WTC11 (cell line): ENCODE data around the gene TUBGCP2. TPM values are rescaled to one million over a fixed set of nuclear protein-coding genes. Genes with fewer than 3 reads are reported as not detected.

Experiments used
- ATAC-seq: fragments of 200-7000 bp; cut with Tn5 transposase; 2 replicates; pipeline ENCODE4 v1.10.0; 2021; ENCODE audit warnings: mild to moderate bottlenecking, moderate library complexity
- CTCF ChIA-PET: fragments of 300-600 bp; sonication (Branson Sonifier 250); formaldehyde crosslinking; loops from one replicate; lab custom pipeline; 2021; ENCODE audit warnings: antibody characterized with exemption; lab: Charles Lee
- POLR2A ChIA-PET: fragments of 350-600 bp; sonication (Branson Sonifier 250); formaldehyde crosslinking; loops from one replicate; lab custom pipeline; 2021; ENCODE audit warnings: antibody characterized with exemption; lab: Charles Lee
- DNase-seq: peaks from one replicate; pipeline ENCODE4 v3.0.0; 2021; ENCODE audit warnings: low spot score
- H3K27ac Mint-ChIP-seq: 2 replicates; pipeline ENCODE4 v1.8.0; 2021; ENCODE audit warnings: mixed read lengths
- H3K27me3 Mint-ChIP-seq: 2 replicates; pipeline ENCODE4 v1.8.0; 2021; ENCODE audit warnings: low read depth, mild to moderate bottlenecking, moderate library complexity, mixed read lengths
- H3K36me3 Mint-ChIP-seq: 2 replicates; pipeline ENCODE4 v1.8.0; 2021; ENCODE audit warnings: mixed read lengths
- H3K4me1 Mint-ChIP-seq: 2 replicates; pipeline ENCODE4 v1.8.0; 2022; ENCODE audit warnings: mixed read lengths
- H3K4me3 Mint-ChIP-seq: 2 replicates; pipeline ENCODE4 v1.8.0; 2021; ENCODE audit warnings: mild to moderate bottlenecking, moderate library complexity, mixed read lengths
- H3K9me3 Mint-ChIP-seq: 2 replicates; pipeline ENCODE4 v1.8.0; 2021; ENCODE audit warnings: mixed read lengths
- AFF4 ChIP-seq: sonication (generic); formaldehyde crosslinking; IDR thresholded peaks from 2 replicates; pipeline ENCODE4 v1.8.1; 2023; ENCODE audit warnings: mild to moderate bottlenecking, missing genetic modification reagents, borderline replicate concordance
- CBFB ChIP-seq: sonication (generic); formaldehyde crosslinking; IDR thresholded peaks from 2 replicates; pipeline ENCODE4 v1.8.1; 2022; ENCODE audit warnings: mild to moderate bottlenecking, low read depth, missing genetic modification reagents
- ESRRA ChIP-seq: sonication (generic); formaldehyde crosslinking; IDR thresholded peaks from 2 replicates; pipeline ENCODE4 v1.8.1; 2022; ENCODE audit warnings: mild to moderate bottlenecking, missing genetic modification reagents, borderline replicate concordance
- FOXP4 ChIP-seq: sonication (generic); formaldehyde crosslinking; IDR thresholded peaks from 2 replicates; pipeline ENCODE4 v1.8.0; 2022; ENCODE audit warnings: mild to moderate bottlenecking, missing genetic modification reagents
- IRF1 ChIP-seq: sonication (generic); formaldehyde crosslinking; IDR thresholded peaks from 2 replicates; pipeline ENCODE4 v1.8.0; 2023; ENCODE audit warnings: missing genetic modification reagents
- JAZF1 ChIP-seq: fragments of 250-450 bp; sonication (Bioruptor Pico); IDR thresholded peaks from 2 replicates; pipeline ENCODE4 v1.9.0; 2021; ENCODE audit warnings: moderate library complexity, mild to moderate bottlenecking, inconsistent platforms
- JUN ChIP-seq: sonication (generic); formaldehyde crosslinking; IDR thresholded peaks from 2 replicates; pipeline ENCODE4 v1.8.0; 2023; ENCODE audit warnings: mild to moderate bottlenecking, missing genetic modification reagents
- NFATC4 ChIP-seq: fragments of 250-450 bp; sonication (Bioruptor Pico); IDR thresholded peaks from 2 replicates; pipeline ENCODE4 v1.9.0; 2021; ENCODE audit warnings: mild to moderate bottlenecking
- RORB ChIP-seq: fragments of 250-450 bp; sonication (Bioruptor Pico); IDR thresholded peaks from 2 replicates; pipeline ENCODE4 v1.9.0; 2021; ENCODE audit warnings: mild to moderate bottlenecking
- SOX15 ChIP-seq: fragments of 250-450 bp; sonication (Bioruptor Pico); IDR thresholded peaks from 2 replicates; pipeline ENCODE4 v1.9.0; 2021; ENCODE audit warnings: mild to moderate bottlenecking
- SP1 ChIP-seq: sonication (generic); formaldehyde crosslinking; conservative IDR thresholded peaks from 2 replicates; pipeline ENCODE4 v1.8.1; 2022; ENCODE audit warnings: missing genetic modification reagents
- STAT6 ChIP-seq: sonication (generic); formaldehyde crosslinking; conservative IDR thresholded peaks from 2 replicates; pipeline ENCODE4 v1.8.1; 2023; ENCODE audit warnings: mild to moderate bottlenecking, low read depth, missing genetic modification reagents, moderate library complexity
- TCF7 ChIP-seq: sonication (generic); formaldehyde crosslinking; IDR thresholded peaks from 2 replicates; pipeline ENCODE4 v1.8.0; 2022; ENCODE audit warnings: mild to moderate bottlenecking, low read depth, missing genetic modification reagents, moderate library complexity
- TP53 ChIP-seq: sonication (generic); formaldehyde crosslinking; IDR thresholded peaks from 2 replicates; pipeline ENCODE4 v1.8.1; 2023; ENCODE audit warnings: mild to moderate bottlenecking, missing genetic modification reagents
- USF2 ChIP-seq: sonication (generic); formaldehyde crosslinking; IDR thresholded peaks from 2 replicates; pipeline ENCODE4 v1.8.1; 2023; ENCODE audit warnings: mild to moderate bottlenecking, missing genetic modification reagents, moderate library complexity
- ZBTB43 ChIP-seq: sonication (generic); formaldehyde crosslinking; IDR thresholded peaks from 2 replicates; pipeline ENCODE4 v1.8.1; 2023; ENCODE audit warnings: mild to moderate bottlenecking, missing genetic modification reagents
- ZNF138 ChIP-seq: sonication (generic); formaldehyde crosslinking; conservative IDR thresholded peaks from 2 replicates; pipeline ENCODE4 v1.8.1; 2022; ENCODE audit warnings: mild to moderate bottlenecking, moderate library complexity, missing genetic modification reagents
- ZNF263 ChIP-seq: sonication (generic); formaldehyde crosslinking; IDR thresholded peaks from 2 replicates; pipeline ENCODE4 v1.8.1; 2022; ENCODE audit warnings: low read depth, mild to moderate bottlenecking, moderate library complexity, missing genetic modification reagents
- ZNF416 ChIP-seq: fragments of 250-450 bp; sonication (Bioruptor Pico); IDR thresholded peaks from 2 replicates; pipeline ENCODE4 v1.9.0; 2021; ENCODE audit warnings: mild to moderate bottlenecking, inconsistent platforms
- ZSCAN18 ChIP-seq: fragments of 250-450 bp; sonication (Bioruptor Pico); IDR thresholded peaks from 2 replicates; pipeline ENCODE4 v2.1.2; 2022; ENCODE audit warnings: mild to moderate bottlenecking, moderate library complexity
- total RNA-seq: library from RNA; stranded (reverse); gene quantifications from 3 replicates; pipeline ENCODE4 v1.2.3, GENCODE V29; 2021

TUBGCP2 gene
- total RNA-seq, 1 experiment from 2014 or later, result 62.5 TPM

GRCh38 chr10:133276435-133277201 lies 32.1 kb downstream of the TUBGCP2 start, which contains the start of gene ADAM8:
TSS of gene ADAM8 (minus strand) at chr10:133276868. CDS start at chr10:133276817, 51 bp downstream.
- TF ChIP-seq FOXP4 (CRISPR knock-in tag), result 0 out of 2 replicates have a peak, but pooled peaks have one; percentile 60
- no peak for TF ChIP-seq TP53 (CRISPR knock-in tag)
- TF ChIP-seq ZNF263 (CRISPR knock-in tag), result 0 out of 2 replicates have a peak, but pooled peaks have one; percentile 20
- TF ChIP-seq ESRRA, result 0 out of 2 replicates have a peak, but pooled peaks have one; percentile 36
- TF ChIP-seq ZNF416 (CRISPR knock-in tag), result no peak
- TF ChIP-seq SP1 (CRISPR knock-in tag), result peak; percentile 74
- peaks cover 6% of the 10 kb centered on the region; the same call in 1 of the 2 replicates for H3K4me1 Mint-ChIP-seq
- DNase-seq (peak; percentile 87), ATAC-seq (peak; percentile 88)
- no peaks in the 10 kb centered on the region for H3K9me3 Mint-ChIP-seq
- ChIA-PET CTCF (interaction anchor here (0.7 to 2.8 kb wide), 10 partner anchors 9 to 133 kb away, joined by 3 to 23 read pairs (median 6); no protein-coding TSS in a partner anchor), POLR2A (no interaction called here)
- no peak within 1 kb of the TSS for H3K27ac Mint-ChIP-seq
- no peaks in the 10 kb centered on the region for H3K27me3 Mint-ChIP-seq
- peak within 1 kb of the TSS; percentile 54 for H3K4me3 Mint-ChIP-seq
- H3K36me3 Mint-ChIP-seq, result no peaks in the 10 kb centered on the region

- no peaks in the 10 kb centered on the region for H3K36me3 Mint-ChIP-seq
- H3K27me3 Mint-ChIP-seq, result no peaks in the 10 kb centered on the region
- no peaks in the 10 kb centered on the region for H3K9me3 Mint-ChIP-seq
- peaks cover 6% of the 10 kb centered on the region; the same call in 1 of the 2 replicates for H3K4me1 Mint-ChIP-seq
- ATAC-seq, result no peak
- no peak for DNase-seq
- no peak overlapping the region for H3K27ac Mint-ChIP-seq
- POLR2A ChIA-PET, result no interaction called here
- CTCF ChIA-PET, result interaction anchor here (0.6 to 2.6 kb wide), 11 partner anchors 9 to 475 kb away, joined by 3 to 23 read pairs (median 5); no protein-coding TSS in a partner anchor
- H3K4me3 Mint-ChIP-seq, result peak overlapping the region; percentile 54
- no peak for TF ChIP-seq TCF7 (CRISPR knock-in tag)
- TF ChIP-seq RORB, result no peak
- no peak for TF ChIP-seq ZNF138 (CRISPR knock-in tag)
- TF ChIP-seq SOX15, result no peak
- no peak for TF ChIP-seq STAT6
- TF ChIP-seq CBFB (CRISPR knock-in tag), result no peak
- TF ChIP-seq JUN (CRISPR knock-in tag), result no peak
- TF ChIP-seq USF2 (CRISPR knock-in tag), result no peak
- no peak for TF ChIP-seq IRF1 (CRISPR knock-in tag)
- TF ChIP-seq ZSCAN18, result no peak
- no peak for TF ChIP-seq ZBTB43
- no peak for TF ChIP-seq JAZF1
- no peak for TF ChIP-seq AFF4 (CRISPR knock-in tag)
- TF ChIP-seq NFATC4, result no peak
Measured at GRCh38 chr10:133276100-133276434, 32.6 kb downstream of the TUBGCP2 start.
